Measurements from ENCODE around the gene LPAR6. TPM values are rescaled to one million over a fixed set of nuclear protein-coding genes. Genes with fewer than 3 reads are reported as not detected.
"Not testable (repeated sequence)": the region's sequence is repeated elsewhere in the genome, so short reads cannot be mapped to it uniquely, and the experiment has no call there.

Gene LPAR6
- total RNA-seq, 2 donors from 2014 or later, result 37.2 to 48.7 TPM

GRCh38 chr13:48431987-48432615, 19.2 kb upstream of the LPAR6 start:
- no peaks in the 10 kb centered on the region for H3K9me3 ChIP-seq (ENCODE audit: control insufficient read depth, low read length, poor library complexity, severe bottlenecking)
- H3K4me1 Mint-ChIP-seq, result peaks cover 47% of the 10 kb centered on the region
- DNase-seq, result no peak
- H3K36me3 Mint-ChIP-seq (ENCODE audit: low read depth), result no peaks in the 10 kb centered on the region
- ATAC-seq, result no peak
- no peaks in the 10 kb centered on the region for H3K27me3 Mint-ChIP-seq
- peak overlapping the region; percentile 79 for H3K27ac Mint-ChIP-seq
- peak overlapping the region; percentile 36 for H3K4me3 Mint-ChIP-seq

DNA sequence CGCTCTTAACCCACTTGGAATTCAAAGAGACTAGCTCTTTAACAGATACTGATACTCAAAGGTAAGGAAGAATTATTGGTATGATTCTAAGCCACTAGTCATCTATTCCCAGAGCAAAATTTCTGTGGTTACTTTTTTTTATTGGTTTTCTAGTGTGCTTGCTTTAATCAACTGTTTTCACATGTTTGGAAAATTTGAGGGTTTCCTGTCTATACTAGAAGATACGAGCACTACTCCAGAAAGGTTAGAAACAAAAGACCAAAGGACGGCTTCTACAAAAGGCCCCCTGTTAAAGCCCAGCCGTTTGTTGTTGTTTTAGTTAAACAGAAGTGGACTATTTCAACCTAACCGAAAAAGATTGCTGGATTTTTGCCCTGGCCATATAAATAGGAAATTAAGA, 18.5 kb upstream of the LPAR6 start:
- ATAC-seq (no peak), DNase-seq (no peak)
- Mint-ChIP-seq H3K27ac (peak overlapping the region; percentile 79), H3K4me1 (peaks cover 40% of the 10 kb centered on the region), H3K4me3 (no peak overlapping the region), H3K36me3 (ENCODE audit: low read depth) (no peaks in the 10 kb centered on the region), H3K27me3 (no peaks in the 10 kb centered on the region)
- H3K9me3 ChIP-seq (ENCODE audit: control insufficient read depth, low read length, poor library complexity, severe bottlenecking), result no peaks in the 10 kb centered on the region

DNA sequence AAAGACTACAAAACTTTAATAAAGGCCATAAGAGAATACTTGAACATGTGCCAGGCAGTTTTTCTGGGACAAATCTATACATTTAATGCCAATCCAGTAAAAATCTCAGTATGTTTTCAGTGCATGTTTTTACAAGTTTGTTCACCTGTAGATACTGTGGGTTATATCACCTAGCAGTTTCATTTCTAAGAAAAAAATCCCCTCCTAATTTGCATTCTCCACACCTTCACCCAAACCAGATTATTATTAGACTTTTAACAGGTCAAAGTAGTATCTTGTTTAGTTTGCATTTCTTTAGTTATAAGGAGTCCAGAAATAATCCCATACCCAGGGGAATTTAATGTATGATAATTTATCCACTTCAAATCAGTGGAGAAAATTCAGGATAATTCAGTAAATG, 17.0 kb upstream of the LPAR6 start:
- no peak overlapping the region for H3K4me3 Mint-ChIP-seq

GRCh38 chr13:48429036-48429435, 16.1 kb upstream of the LPAR6 start:
- Mint-ChIP-seq H3K27me3 (no peaks in the 10 kb centered on the region), H3K27ac (peak overlapping the region; percentile 78), H3K4me3 (no peak overlapping the region), H3K4me1 (peaks cover 27% of the 10 kb centered on the region), H3K36me3 (ENCODE audit: low read depth) (peaks cover 2% of the 10 kb centered on the region)
- no peak for ATAC-seq
- DNase-seq, result no peak
- no peaks in the 10 kb centered on the region for H3K9me3 ChIP-seq (ENCODE audit: control insufficient read depth, low read length, poor library complexity, severe bottlenecking)

More for the DNA sequence above, 17.0 kb upstream of the LPAR6 start:
- H3K27ac Mint-ChIP-seq, result peak overlapping the region; percentile 60
- no peaks in the 10 kb centered on the region for H3K9me3 ChIP-seq (ENCODE audit: control insufficient read depth, low read length, poor library complexity, severe bottlenecking)
- no peaks in the 10 kb centered on the region for H3K27me3 Mint-ChIP-seq
- peaks cover 29% of the 10 kb centered on the region for H3K4me1 Mint-ChIP-seq
- DNase-seq, result no peak
- no peak for ATAC-seq
- H3K36me3 Mint-ChIP-seq (ENCODE audit: low read depth), result no peaks in the 10 kb centered on the region

- H3K36me3 Mint-ChIP-seq (ENCODE audit: low read depth); ATAC-seq; H3K9me3 ChIP-seq (ENCODE audit: control insufficient read depth, low read length, poor library complexity, severe bottlenecking); H3K27me3 Mint-ChIP-seq; H3K27ac Mint-ChIP-seq; DNase-seq; H3K4me3 Mint-ChIP-seq: not testable (repeated sequence)
- peaks cover 21% of the 10 kb centered on the region for H3K4me1 Mint-ChIP-seq
These were observed 13.9 kb upstream of the LPAR6 start for GRCh38 chr13:48426755-48427298.

- Mint-ChIP-seq H3K36me3 (ENCODE audit: low read depth) (peaks cover 2% of the 10 kb centered on the region), H3K4me1 (peaks cover 15% of the 10 kb centered on the region), H3K27ac (no peak overlapping the region), H3K4me3 (no peak overlapping the region), H3K27me3 (no peaks in the 10 kb centered on the region)
- no peak for ATAC-seq
- DNase-seq, result no peak
- no peaks in the 10 kb centered on the region for H3K9me3 ChIP-seq (ENCODE audit: control insufficient read depth, low read length, poor library complexity, severe bottlenecking)
These were observed 13.1 kb upstream of the LPAR6 start for GRCh38 chr13:48426052-48426451.

DNA sequence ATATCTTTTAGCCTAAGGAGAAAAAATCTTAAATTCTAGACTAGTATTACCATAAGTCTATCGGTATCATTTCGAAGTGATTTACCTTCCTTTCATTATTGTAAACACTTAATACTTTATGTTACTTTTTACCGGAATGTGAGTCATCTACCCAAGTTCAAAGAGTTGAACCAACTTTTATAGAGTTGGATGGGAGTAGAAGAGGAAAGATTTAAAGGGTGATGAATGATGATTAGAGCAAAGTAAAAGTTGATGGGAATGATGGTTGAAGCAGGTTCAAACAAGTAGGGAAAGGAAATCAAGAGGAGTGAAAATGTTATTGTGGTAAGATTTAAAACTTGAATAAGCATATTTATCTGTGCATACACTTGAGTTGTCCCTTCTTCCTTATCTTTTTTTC, 11.3 kb upstream of the LPAR6 start:
- Mint-ChIP-seq H3K4me3 (no peak overlapping the region), H3K36me3 (ENCODE audit: low read depth) (peaks cover 2% of the 10 kb centered on the region), H3K27ac (no peak overlapping the region), H3K4me1 (peaks cover 8% of the 10 kb centered on the region), H3K27me3 (no peaks in the 10 kb centered on the region)
- DNase-seq (no peak), ATAC-seq (no peak)
- no peaks in the 10 kb centered on the region for H3K9me3 ChIP-seq (ENCODE audit: control insufficient read depth, low read length, poor library complexity, severe bottlenecking)

- H3K36me3 Mint-ChIP-seq (ENCODE audit: low read depth); H3K4me3 Mint-ChIP-seq; H3K9me3 ChIP-seq (ENCODE audit: control insufficient read depth, low read length, poor library complexity, severe bottlenecking); H3K4me1 Mint-ChIP-seq; ATAC-seq; H3K27me3 Mint-ChIP-seq; H3K27ac Mint-ChIP-seq; DNase-seq: not testable (repeated sequence)
These were observed 9.1 kb upstream of the LPAR6 start for GRCh38 chr13:48422003-48422402.

GRCh38 chr13:48415516-48415915, 2.6 kb upstream of the LPAR6 start:
- Mint-ChIP-seq H3K27ac (peak overlapping the region; percentile 90), H3K4me1 (peaks cover 12% of the 10 kb centered on the region), H3K36me3 (ENCODE audit: low read depth) (no peaks in the 10 kb centered on the region), H3K27me3 (no peaks in the 10 kb centered on the region), H3K4me3 (peak overlapping the region; percentile 73)
- no peaks in the 10 kb centered on the region for H3K9me3 ChIP-seq (ENCODE audit: control insufficient read depth, low read length, poor library complexity, severe bottlenecking)
- DNase-seq (no peak), ATAC-seq (no peak)

DNA sequence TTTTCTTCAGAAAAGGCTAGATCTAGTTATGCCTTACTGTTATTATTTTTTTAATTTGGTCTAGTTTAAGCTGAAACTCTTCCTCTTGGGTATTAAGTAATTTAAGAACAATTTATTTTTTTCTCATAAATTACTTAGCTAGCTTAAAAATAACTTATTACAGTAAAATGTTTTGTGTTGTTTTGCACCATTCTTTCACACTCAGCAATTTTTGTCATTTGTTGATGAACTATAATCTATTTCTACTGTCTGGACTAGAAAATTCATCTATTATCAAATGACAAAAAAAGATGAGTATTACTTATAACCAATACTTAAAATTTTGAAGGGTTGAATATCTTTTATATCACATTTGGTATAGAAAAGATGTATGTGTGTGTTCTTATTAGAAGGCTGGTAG, 1.6 kb upstream of the LPAR6 start:
- no peaks in the 10 kb centered on the region for H3K36me3 Mint-ChIP-seq (ENCODE audit: low read depth)
- no peak overlapping the region for H3K27ac Mint-ChIP-seq
- H3K4me3 Mint-ChIP-seq, result no peak overlapping the region
- no peak for ATAC-seq
- H3K9me3 ChIP-seq (ENCODE audit: control insufficient read depth, low read length, poor library complexity, severe bottlenecking), result no peaks in the 10 kb centered on the region
- H3K27me3 Mint-ChIP-seq, result no peaks in the 10 kb centered on the region
- H3K4me1 Mint-ChIP-seq, result peaks cover 18% of the 10 kb centered on the region
- DNase-seq, result no peak

DNA sequence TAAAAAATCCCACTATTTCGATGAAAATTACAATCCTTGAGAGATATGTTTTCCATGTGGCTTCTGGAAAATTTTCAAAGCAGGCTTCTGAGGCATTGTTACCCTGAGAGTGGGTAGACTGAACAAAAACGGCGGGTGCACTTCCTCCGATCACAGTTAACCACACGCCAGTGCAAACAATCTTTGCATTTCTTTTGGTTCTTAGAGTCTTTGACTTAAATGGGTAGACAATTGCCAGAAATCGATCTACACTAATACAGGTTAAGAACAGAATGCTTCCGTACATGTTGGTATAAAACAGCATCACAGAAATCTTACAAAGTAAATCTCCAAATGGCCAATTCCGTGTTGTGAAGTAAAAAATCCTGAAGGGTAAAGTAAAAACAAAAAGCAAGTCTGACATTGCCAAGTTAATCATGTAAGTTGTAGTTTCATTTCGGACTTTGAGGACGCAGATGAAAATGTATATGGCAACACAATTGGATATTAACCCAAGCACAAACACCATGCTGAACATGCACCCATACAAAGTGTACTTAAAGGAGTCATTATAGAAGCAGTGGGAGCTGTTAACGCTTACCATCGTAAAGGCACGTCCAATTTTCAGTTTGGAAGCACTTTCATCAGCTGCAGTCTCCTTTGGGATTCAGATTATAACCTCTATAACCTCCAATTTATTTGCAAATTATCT, 927 bp downstream of the LPAR6 start:
- Mint-ChIP-seq H3K27me3 (no peaks in the 10 kb centered on the region), H3K27ac (peak overlapping the region; percentile 96)
- peak; percentile 76 for ATAC-seq

GRCh38 chr13:48411147-48411794, 1.6 kb downstream of the LPAR6 start:
- no peaks in the 10 kb centered on the region for H3K9me3 ChIP-seq (ENCODE audit: control insufficient read depth, low read length, poor library complexity, severe bottlenecking)
- H3K4me1 Mint-ChIP-seq, result peaks cover 31% of the 10 kb centered on the region
- ATAC-seq, result peak; percentile 41
- no peaks in the 10 kb centered on the region for H3K27me3 Mint-ChIP-seq
- H3K36me3 Mint-ChIP-seq (ENCODE audit: low read depth), result no peaks in the 10 kb centered on the region
- H3K4me3 Mint-ChIP-seq, result peak overlapping the region; percentile 98
- no peak for DNase-seq
- peak overlapping the region; percentile 96 for H3K27ac Mint-ChIP-seq

More for the DNA sequence above, 927 bp downstream of the LPAR6 start:
- H3K9me3 ChIP-seq (ENCODE audit: control insufficient read depth, low read length, poor library complexity, severe bottlenecking), result no peaks in the 10 kb centered on the region
- peak overlapping the region; percentile 98 for H3K4me3 Mint-ChIP-seq
- no peak for DNase-seq
- peaks cover 27% of the 10 kb centered on the region for H3K4me1 Mint-ChIP-seq
- no peaks in the 10 kb centered on the region for H3K36me3 Mint-ChIP-seq (ENCODE audit: low read depth)

DNA sequence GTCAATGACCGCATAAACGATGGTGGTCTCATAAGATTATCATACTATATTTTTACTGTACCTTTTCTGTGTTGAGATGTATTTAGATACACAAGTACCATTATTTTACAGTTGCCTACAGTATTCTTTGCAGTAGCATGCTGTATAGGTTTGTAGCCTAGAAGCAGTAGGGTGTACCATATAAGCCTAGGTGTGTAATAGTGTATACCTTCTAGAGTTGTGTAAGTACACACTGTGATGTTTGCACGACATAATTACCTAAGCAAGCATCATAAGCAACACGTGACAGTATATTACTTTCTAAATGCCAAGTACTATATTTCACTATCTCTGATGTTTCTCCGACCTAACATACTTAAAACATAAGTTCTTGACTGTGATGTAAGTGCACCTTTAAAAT, 2.7 kb downstream of the LPAR6 start:
- DNase-seq (no peak), ATAC-seq (peak; percentile 38)
- H3K36me3 Mint-ChIP-seq (ENCODE audit: low read depth), result peaks cover 3% of the 10 kb centered on the region

More for the DNA sequence above, 2.7 kb downstream of the LPAR6 start:
- Mint-ChIP-seq H3K4me1 (peaks cover 37% of the 10 kb centered on the region), H3K27me3 (no peaks in the 10 kb centered on the region), H3K27ac (peak overlapping the region; percentile 96), H3K4me3 (peak overlapping the region; percentile 98)
- no peaks in the 10 kb centered on the region for H3K9me3 ChIP-seq (ENCODE audit: control insufficient read depth, low read length, poor library complexity, severe bottlenecking)
